ENCODE data around the gene COL6A1. TPM values are rescaled to one million over a fixed set of nuclear protein-coding genes. Genes with fewer than 3 reads are reported as not detected.

Gene COL6A1
- total RNA-seq, 4 donors from 2014 or later, result 94.9 to 265 (median 133) TPM

GRCh38 chr21:45980697-45981096, 873 bp upstream of the COL6A1 start:
- intact Hi-C loops (cut with DNase I; ENCODE audit: low total_unique reads), result no loop called here
- DNase-seq (ENCODE audit: low spot score in 2 of 2), result no peak
- no peak for TF ChIP-seq CTCF (IDR thresholded peaks at IDR 0.05)
- TF ChIP-seq POLR2A (IDR thresholded peaks at IDR 0.05), result no peak
- H3K4me3 ChIP-seq (ENCODE audit: low read depth, poor library complexity, severe bottlenecking), result no peak overlapping the region

- TF ChIP-seq POLR2A (IDR thresholded peaks at IDR 0.05) (no peak), CTCF (IDR thresholded peaks at IDR 0.05) (no peak)
- H3K4me3 ChIP-seq (ENCODE audit: low read depth, poor library complexity, severe bottlenecking), result peak overlapping the region; percentile 30
- peak in 1 of 2 donors; percentile 86 for DNase-seq (ENCODE audit: low spot score in 2 of 2)
- intact Hi-C loops (cut with DNase I; ENCODE audit: low total_unique reads), result no loop called here
- 4 to 7% methylated on average over 28 to 42 of the region's 45 CpGs for WGBS, 2 donors
These were observed 655 bp downstream of the COL6A1 start for GRCh38 chr21:45982092-45982757.

- H3K4me3 ChIP-seq (ENCODE audit: low read depth, poor library complexity, severe bottlenecking), result peak overlapping the region; percentile 30
- TF ChIP-seq POLR2A (IDR thresholded peaks at IDR 0.05), result no peak
- no peak for TF ChIP-seq CTCF (IDR thresholded peaks at IDR 0.05)
- 44 to 57% methylated on average over 25 to 40 of the region's 45 CpGs for WGBS, 2 donors
- DNase-seq (ENCODE audit: low spot score in 2 of 2), result peak in 1 of 2 donors; percentile 87
- intact Hi-C loops (cut with DNase I; ENCODE audit: low total_unique reads), result no loop called here
These were observed 1.4 kb downstream of the COL6A1 start for GRCh38 chr21:45982758-45983648.

- DNase-seq (ENCODE audit: low spot score in 2 of 2), result no peak
- 71 to 72% methylated on average over 9 to 11 of the region's 13 CpGs for WGBS, 2 donors
- no peak overlapping the region for H3K4me3 ChIP-seq (ENCODE audit: low read depth, poor library complexity, severe bottlenecking)
- TF ChIP-seq CTCF (IDR thresholded peaks at IDR 0.05) (no peak), POLR2A (IDR thresholded peaks at IDR 0.05) (no peak)
- intact Hi-C loops (cut with DNase I; ENCODE audit: low total_unique reads), result no loop called here
These were observed 2.0 kb downstream of the COL6A1 start for GRCh38 chr21:45983649-45983965.

GRCh38 chr21:45983981-45984551, 2.5 kb downstream of the COL6A1 start:
- no peak for TF ChIP-seq CTCF (IDR thresholded peaks at IDR 0.05)
- TF ChIP-seq POLR2A (IDR thresholded peaks at IDR 0.05), result no peak
- DNase-seq (ENCODE audit: low spot score in 2 of 2), result peak; percentile 49 to 90
- no peak overlapping the region for H3K4me3 ChIP-seq (ENCODE audit: low read depth, poor library complexity, severe bottlenecking)
- intact Hi-C loops (cut with DNase I; ENCODE audit: low total_unique reads), result no loop called here
- 68 to 71% methylated on average over 24 to 31 of the region's 38 CpGs for WGBS, 2 donors
